Calu3 (cell line): Measurements from ENCODE around the gene AMELX. TPM values are rescaled to one million over a fixed set of nuclear protein-coding genes. Genes with fewer than 3 reads are reported as not detected.

Source experiments
- BruUV-seq: library from RNA; stranded (reverse); fragments of 400-500 nt; replicated peaks from 2 replicates; lab custom pipeline; 2021; lab: Mats Ljungman, UMichigan
- CTCF ChIA-PET: fragments of 300-600 bp; sonication (Branson Sonifier 250); formaldehyde crosslinking; loops from one replicate; lab custom pipeline; 2022; ENCODE audit warnings: antibody characterized with exemption; lab: Charles Lee
- DNase-seq: peaks from one replicate; pipeline ENCODE4 v3.0.0; 2022
- H3K27ac Mint-ChIP-seq: one replicate; pipeline ENCODE4 v1.8.0; 2022; ENCODE audit warnings: mixed read lengths; ENCODE audit not compliant: unreplicated experiment
- H3K27me3 Mint-ChIP-seq: one replicate; pipeline ENCODE4 v1.8.0; 2022; ENCODE audit warnings: mixed read lengths; ENCODE audit not compliant: unreplicated experiment
- H3K36me3 Mint-ChIP-seq: one replicate; pipeline ENCODE4 v1.8.0; 2022; ENCODE audit warnings: mild to moderate bottlenecking, moderate library complexity, mixed read lengths; ENCODE audit not compliant: insufficient read depth, unreplicated experiment
- H3K4me1 Mint-ChIP-seq: one replicate; pipeline ENCODE4 v1.8.0; 2022; ENCODE audit warnings: mild to moderate bottlenecking, low read depth, mixed read lengths; ENCODE audit not compliant: unreplicated experiment
- H3K4me3 Mint-ChIP-seq: one replicate; pipeline ENCODE4 v1.8.0; 2022; ENCODE audit warnings: mild to moderate bottlenecking, low read depth, moderate library complexity, mixed read lengths; ENCODE audit not compliant: unreplicated experiment
- H3K9me3 Mint-ChIP-seq: one replicate; pipeline ENCODE4 v1.8.0; 2022; ENCODE audit warnings: low read depth, mixed read lengths; ENCODE audit not compliant: unreplicated experiment
- CTCF ChIP-seq: fragments of 200-600 bp; IDR thresholded peaks from one replicate; pipeline ENCODE4 v1.8.0; 2022; ENCODE audit warnings: antibody characterized with exemption; ENCODE audit not compliant: unreplicated experiment
- intact Hi-C: fragments of 100-400 bp; cut with micrococcal nuclease; formaldehyde crosslinking; loops from one replicate; pipeline ENCODE4 v1.10.0; 2022; ENCODE audit not compliant: unreplicated experiment
- microRNA-seq: library from miRNA; unstranded; fragments of <30 nt; microRNA quantifications from one replicate; pipeline ENCODE4 v1.2.0, GENCODE V29; 2022
- total RNA-seq: library from RNA; stranded (reverse); gene quantifications from 2 replicates; pipeline ENCODE4 v1.2.3, GENCODE V29; 2022

The AMELX gene
- total RNA-seq, 1 experiment from 2014 or later, result not detected

- intact Hi-C loops, result no loop called here
- Mint-ChIP-seq H3K27me3 (no peaks in the 10 kb centered on the region), H3K4me1 (no peaks in the 10 kb centered on the region), H3K4me3 (no peak overlapping the region), H3K36me3 (no peaks in the 10 kb centered on the region), H3K9me3 (no peaks in the 10 kb centered on the region), H3K27ac (no peak overlapping the region)
- no peak for DNase-seq
- TF ChIP-seq CTCF, result no peak
- no TSS peak for BruUV-seq
- CTCF ChIA-PET, result no interaction called here
Observed at GRCh38 chrX:11347300-11347699, 54.1 kb downstream of the AMELX start.

- CTCF ChIA-PET, result no interaction called here
- BruUV-seq, result no TSS peak
- intact Hi-C loops, result no loop called here
Observed at GRCh38 chrX:11349020-11349419, 55.8 kb downstream of the AMELX start.

GRCh38 chrX:11349661-11350337, 56.6 kb downstream of the AMELX start:
- no peaks in the 10 kb centered on the region for H3K9me3 Mint-ChIP-seq
- H3K4me1 Mint-ChIP-seq, result no peaks in the 10 kb centered on the region
- DNase-seq, result no peak
- no TSS peak for BruUV-seq
- H3K36me3 Mint-ChIP-seq, result no peaks in the 10 kb centered on the region
- intact Hi-C loops, result no loop called here
- H3K27me3 Mint-ChIP-seq, result no peaks in the 10 kb centered on the region
- CTCF ChIA-PET, result no interaction called here
- H3K4me3 Mint-ChIP-seq, result no peak overlapping the region
- no peak overlapping the region for H3K27ac Mint-ChIP-seq
- no peak for TF ChIP-seq CTCF

More at GRCh38 chrX:11349020-11349419, 55.8 kb downstream of the AMELX start:
- H3K27me3 Mint-ChIP-seq, result no peaks in the 10 kb centered on the region
- H3K27ac Mint-ChIP-seq, result no peak overlapping the region
- TF ChIP-seq CTCF, result no peak
- H3K36me3 Mint-ChIP-seq, result no peaks in the 10 kb centered on the region
- no peak for DNase-seq
- no peaks in the 10 kb centered on the region for H3K9me3 Mint-ChIP-seq
- no peak overlapping the region for H3K4me3 Mint-ChIP-seq
- H3K4me1 Mint-ChIP-seq, result no peaks in the 10 kb centered on the region

Small RNA genes within 50 kb of the gene (microRNA-seq; reads per million reads assigned to microRNA genes)
- gene MIR548AX, result not detected

Other genes starting within 250 kb of the AMELX start
- gene HCCS, start 182.1 kb upstream of the AMELX start, total RNA-seq, result 47.1 and 49.1 TPM in 2 replicates